ENCODE measurements around the gene MAP2K1.
"Not testable (repeated sequence)": the region's sequence is repeated elsewhere in the genome, so short reads cannot be mapped to it uniquely, and the experiment has no call there.

The MAP2K1 gene

GRCh38 chr15:66390678-66391077 is 4.0 kb downstream of the MAP2K1 start:
- peak in 1 of 56 donors; percentile 4 for DNase-seq

GRCh38 chr15:66393037-66393436 is 6.3 kb downstream of the MAP2K1 start:
- not testable (repeated sequence) for DNase-seq

DNA sequence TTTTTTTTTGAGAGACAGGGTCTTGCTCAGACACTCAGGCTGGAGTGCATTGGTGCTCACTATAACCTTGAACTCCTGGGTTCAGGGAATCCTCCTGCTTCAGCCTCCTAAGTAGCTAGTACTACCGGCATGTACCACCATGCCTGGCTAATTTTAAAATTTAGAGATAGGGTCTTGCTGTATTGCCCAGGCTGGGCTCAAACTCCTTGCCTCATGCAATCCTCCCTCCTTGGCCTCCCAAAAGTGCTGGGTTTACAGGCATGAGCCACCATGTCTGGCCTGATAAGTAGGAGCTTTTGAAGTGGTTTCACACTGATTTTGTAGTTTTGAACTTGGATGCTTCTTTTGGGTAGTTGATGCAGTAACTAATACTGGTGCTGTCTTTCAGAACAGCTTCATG is 7.8 kb downstream of the MAP2K1 start:
- DNase-seq, result no peak

DNA sequence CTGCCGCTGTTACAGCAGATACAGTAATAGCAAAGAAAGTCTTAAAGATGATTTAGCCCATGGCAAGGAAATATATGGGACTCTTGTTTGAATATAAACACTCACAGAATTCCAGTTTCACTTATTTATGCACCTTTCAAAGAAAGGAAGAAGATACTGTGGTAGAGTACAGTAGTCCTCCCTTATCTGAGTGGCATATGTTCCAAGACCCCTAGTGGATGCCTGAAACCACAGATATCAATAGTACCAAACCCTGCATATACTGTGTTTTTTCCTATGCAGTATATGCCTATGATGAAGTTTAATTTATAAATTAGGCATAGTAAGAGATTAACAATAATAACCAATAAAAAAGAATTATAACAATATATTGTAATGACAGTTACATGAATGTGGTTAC is 8.2 kb downstream of the MAP2K1 start:
- no peak for DNase-seq

- DNase-seq, result no peak
Observed at GRCh38 chr15:66399276-66399675, 12.6 kb downstream of the MAP2K1 start.

GRCh38 chr15:66400351-66400774 is 13.7 kb downstream of the MAP2K1 start:
- no peak for DNase-seq

DNA sequence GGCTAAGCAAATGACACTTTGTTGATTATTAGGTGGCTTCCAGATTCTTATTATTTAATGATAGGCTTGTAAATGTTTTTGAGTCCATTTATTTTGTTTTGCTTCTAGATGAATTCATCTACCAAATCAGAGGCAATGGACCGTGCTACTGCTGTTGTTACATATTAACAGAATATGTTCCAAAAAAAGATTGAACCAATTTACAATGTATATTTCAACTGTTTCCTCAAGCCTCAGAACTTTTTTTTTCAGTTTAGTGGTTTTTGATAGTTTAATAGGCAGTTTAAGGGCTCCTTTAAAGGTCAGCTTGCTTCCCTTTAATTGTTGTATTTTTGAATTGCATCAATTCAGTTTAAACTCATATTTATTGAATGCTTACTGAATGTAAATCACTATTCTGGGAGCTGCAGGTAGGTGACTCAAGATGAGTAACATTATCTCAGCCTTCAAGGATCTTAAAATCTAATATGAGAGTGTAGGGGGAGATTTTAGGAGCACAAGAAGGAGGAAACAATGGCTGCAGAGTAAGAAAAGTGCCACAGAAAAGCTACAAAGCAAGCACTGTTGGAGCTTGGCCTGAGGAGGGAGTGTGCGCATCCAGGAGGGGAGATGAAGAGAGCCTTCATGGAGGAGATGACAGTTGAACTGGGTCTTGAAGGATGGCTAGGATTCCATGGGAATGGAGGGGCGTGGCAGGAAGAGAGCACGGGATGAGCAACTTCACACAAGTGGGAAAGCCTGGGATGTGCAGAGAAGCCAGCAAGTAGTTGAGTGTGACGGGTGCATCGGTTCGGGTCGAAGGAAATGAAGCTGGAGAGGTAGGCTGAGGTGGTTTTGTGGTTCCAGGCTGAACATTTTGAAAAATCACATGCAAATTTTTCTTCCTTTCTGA is 14.7 kb downstream of the MAP2K1 start:
- peak in 4 of 56 donors; percentile 2 to 19 (median 6) for DNase-seq

DNA sequence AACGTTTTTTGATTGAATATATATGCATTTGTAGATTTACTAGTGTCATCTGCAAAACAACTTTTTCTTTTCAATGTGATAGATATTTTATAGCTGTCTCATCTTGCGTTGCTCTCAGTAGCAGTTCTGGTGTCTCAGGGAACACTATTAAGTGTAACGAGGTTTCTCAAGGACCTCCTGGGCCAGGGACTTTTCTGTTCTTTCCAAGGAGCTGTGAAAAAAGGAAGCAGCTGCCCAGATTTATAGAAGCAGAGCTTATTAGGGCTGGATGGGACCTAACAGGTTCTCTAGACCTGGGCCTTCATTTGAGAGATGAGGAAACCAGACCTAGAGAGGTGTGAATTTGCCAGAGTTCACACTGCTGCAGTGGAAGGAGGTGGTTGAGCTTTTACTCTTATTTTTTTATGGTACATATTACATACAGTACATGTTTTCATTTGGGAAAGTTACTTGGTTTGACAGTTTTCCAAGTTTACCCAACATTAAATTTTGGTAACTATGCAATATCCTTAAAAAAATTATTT is 16.1 kb downstream of the MAP2K1 start:
- DNase-seq, result no peak

GRCh38 chr15:66403323-66403722 is 16.6 kb downstream of the MAP2K1 start:
- DNase-seq, result no peak

- DNase-seq, result no peak
Observed at GRCh38 chr15:66404122-66404521, 17.4 kb downstream of the MAP2K1 start.

DNA sequence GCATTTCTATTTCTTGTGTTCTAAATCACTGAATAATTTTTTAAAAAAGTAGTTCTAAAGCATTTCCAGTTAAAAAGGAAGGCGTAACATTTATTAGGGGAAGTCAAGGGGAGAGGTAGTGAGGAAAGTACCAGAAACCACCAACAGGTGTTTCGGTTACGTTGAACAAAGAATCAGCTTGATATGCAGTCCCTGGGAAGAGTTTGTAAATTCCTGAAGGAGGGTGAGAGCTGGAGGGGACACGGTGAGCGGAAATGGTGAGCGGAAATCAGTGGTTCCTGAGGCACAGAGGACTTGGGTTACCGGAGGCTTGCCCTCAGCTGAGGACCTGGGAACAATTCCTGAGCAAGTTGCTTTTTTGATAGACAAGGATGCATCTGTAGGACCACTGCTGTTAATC is 17.8 kb downstream of the MAP2K1 start:
- DNase-seq, result no peak

DNA sequence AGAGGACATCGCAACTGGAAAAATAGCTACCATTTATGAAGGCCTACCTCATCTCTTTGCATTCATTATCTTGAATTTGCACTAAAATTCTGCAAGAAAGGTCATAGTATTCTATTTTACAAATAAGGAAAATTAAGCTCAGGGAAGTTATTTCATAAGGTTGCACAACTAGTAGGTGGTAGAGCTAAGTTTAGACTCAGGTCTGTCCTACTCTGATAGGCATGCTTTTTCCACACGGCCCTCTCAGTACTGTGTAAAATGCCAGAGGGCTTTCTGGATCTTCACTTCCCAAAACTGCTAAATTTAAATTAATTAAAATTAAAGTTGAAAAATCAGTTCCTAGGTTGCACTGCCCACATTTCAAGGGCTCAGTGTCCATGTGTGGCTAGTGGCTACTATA is 18.3 kb downstream of the MAP2K1 start:
- no peak for DNase-seq

- DNase-seq, result no peak
Observed at GRCh38 chr15:66405615-66406014, 18.9 kb downstream of the MAP2K1 start.

- no peak for DNase-seq
Observed at GRCh38 chr15:66408254-66408653, 21.5 kb downstream of the MAP2K1 start.

- DNase-seq, result no peak
Observed at GRCh38 chr15:66408675-66409282, 22.1 kb downstream of the MAP2K1 start.

GRCh38 chr15:66409565-66410108 is 22.9 kb downstream of the MAP2K1 start:
- peak in 3 of 56 donors; percentile 2 to 11 (median 5) for DNase-seq

DNA sequence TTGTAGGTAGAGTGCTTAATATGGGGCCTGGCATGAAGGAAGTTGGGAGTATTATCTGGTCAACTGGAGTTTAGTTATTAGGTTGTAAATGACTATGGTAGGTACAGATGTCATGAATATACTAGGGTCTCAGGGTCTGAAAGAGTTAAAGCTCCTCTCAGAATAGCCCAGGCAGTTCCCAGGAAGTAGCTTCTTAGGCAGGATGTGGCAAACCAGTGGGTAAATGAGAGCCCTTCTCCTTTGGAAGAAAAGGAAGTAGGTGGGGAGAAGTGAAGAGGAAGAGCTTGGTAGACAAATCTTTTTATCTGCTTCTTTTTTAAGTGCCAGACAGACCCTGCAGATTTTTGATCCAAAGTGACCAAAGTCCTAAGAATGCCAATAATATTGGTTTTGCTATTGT is 24.5 kb downstream of the MAP2K1 start:
- DNase-seq, result no peak

DNA sequence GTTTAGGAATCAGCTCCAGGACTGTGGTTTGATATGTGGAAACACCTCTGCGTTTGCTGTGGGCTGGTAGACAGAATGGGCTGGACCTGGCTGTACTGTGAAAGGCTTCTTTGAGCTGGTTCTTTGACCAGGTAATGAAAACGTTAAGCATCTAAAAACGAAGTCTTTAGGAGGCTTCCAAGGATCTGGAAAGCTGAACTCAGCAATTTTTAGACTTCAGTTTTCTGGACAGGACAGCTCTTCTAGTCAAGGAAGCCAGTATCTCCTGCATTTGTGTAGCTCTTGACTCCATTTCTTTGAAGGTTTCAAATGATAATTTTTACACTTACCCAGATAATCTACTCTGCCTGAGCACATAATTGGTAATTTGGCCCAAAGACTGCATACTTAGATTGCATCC is 25.5 kb downstream of the MAP2K1 start:
- DNase-seq, result no peak

DNA sequence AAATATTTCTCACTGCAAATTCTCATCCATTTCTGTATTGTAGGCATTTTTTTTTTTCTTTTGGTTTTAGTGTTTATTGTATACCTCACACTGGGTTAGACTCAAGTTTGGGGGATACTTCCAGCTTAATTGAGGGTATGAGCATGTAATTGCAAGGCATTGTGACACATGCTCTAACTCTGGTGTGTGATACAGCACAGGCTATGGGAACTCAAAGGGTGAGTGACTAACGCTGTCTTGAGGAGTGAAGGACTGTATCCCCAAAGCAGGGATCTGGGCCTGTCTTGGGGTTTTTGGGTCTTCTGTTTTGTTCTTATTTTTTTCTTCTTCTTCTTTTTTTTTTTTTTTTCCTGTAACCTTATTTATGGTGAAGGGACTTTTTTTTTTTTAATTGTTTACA is 26.9 kb downstream of the MAP2K1 start:
- no peak for DNase-seq

DNA sequence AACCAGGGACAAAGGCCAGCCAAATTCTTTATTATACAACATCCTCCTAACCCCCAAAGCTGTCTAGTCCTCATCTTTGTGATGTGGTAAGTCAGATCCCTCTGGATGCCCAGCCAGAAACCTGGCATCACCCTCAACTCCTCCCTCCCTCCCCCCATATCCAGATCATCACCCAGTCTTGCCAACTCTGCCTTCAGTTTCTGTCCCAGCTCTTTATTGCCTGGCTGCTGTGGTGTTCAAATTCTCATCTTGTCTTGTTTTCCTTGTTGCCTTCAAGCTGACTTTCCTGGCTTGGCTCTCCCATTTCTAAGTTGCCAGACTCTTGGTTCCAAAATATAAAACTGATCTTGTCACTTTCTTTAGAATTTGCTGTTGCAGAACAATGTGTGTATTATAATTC is 28.6 kb downstream of the MAP2K1 start:
- DNase-seq, result no peak

DNA sequence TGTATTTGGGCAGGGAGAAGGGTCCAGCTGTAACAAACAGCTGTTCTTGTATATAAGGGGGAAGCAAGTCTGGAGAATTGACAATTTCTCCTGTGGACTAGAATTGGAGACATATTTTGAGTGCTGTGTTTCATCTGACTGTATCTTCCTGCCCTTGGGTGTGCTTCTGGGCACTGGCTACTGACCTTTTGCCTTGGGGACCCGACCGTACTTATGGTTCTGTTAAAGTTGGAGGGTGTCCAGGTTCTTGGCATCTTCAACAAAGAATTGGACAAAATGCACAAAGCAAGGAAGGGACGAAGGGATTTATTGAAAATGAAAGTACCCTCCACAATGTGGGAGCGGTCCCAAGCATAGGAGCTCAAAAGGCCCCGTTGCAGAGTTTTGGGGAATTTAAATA is 31.0 kb downstream of the MAP2K1 start:
- DNase-seq, result no peak

DNA sequence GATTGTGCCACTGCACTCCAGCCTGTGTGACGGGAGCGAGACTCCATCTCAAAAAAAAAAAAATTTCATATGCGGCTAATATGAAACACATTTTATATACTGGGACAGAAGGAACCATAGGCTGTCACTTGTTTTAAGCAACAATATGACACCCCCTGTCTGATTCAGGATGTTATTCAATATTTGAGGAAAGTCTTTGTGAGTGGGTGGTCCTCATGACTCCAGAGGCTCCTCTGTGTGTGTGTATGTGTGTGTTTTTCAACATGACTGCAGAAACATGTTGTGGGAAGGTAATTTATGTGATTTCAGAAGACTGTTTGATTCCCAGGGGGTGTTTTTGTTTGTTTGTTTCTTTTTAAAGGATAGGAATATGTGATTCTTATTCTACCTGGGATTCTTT is 32.8 kb downstream of the MAP2K1 start:
- no peak for DNase-seq
